Mucosa of stomach (tissue), 1 donor: ENCODE measurements around the gene PGLYRP1.

ENCODE experiments used
- H3K27me3 ChIP-seq: one replicate; pipeline ENCODE4 v1.7.0; 2013; ENCODE audit warnings: mild to moderate bottlenecking, low read length; ENCODE audit not compliant: control insufficient read depth, insufficient read depth
- H3K36me3 ChIP-seq: one replicate; pipeline ENCODE4 v1.7.0; 2013; ENCODE audit warnings: low read length; ENCODE audit not compliant: control insufficient read depth, insufficient read depth
- H3K4me1 ChIP-seq: one replicate; pipeline ENCODE4 v1.7.0; 2013; ENCODE audit warnings: mild to moderate bottlenecking, low read length; ENCODE audit not compliant: control insufficient read depth, insufficient read depth
- H3K4me3 ChIP-seq: one replicate; pipeline ENCODE4 v1.7.0; 2013; ENCODE audit warnings: low read length
- H3K9ac ChIP-seq: one replicate; pipeline ENCODE4 v1.7.0; 2013; ENCODE audit warnings: mild to moderate bottlenecking, low read length, moderate library complexity
- H3K9me3 ChIP-seq: one replicate; pipeline ENCODE4 v1.7.0; 2013; ENCODE audit warnings: mild to moderate bottlenecking, low read length, moderate library complexity; ENCODE audit not compliant: control insufficient read depth
- donor health status: Pancreatic carcinoma.

The PGLYRP1 gene, protein sequence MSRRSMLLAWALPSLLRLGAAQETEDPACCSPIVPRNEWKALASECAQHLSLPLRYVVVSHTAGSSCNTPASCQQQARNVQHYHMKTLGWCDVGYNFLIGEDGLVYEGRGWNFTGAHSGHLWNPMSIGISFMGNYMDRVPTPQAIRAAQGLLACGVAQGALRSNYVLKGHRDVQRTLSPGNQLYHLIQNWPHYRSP

GRCh38 chr19:46022431-46023310 lies at the start of gene PGLYRP1:
Gene PGLYRP1, minus strand, starts transcription at chr19:46023053. Its CDS starts 32 bp downstream, at chr19:46023021.
- Histone ChIP-seq H3K9ac (no peak within 1 kb of the TSS), H3K4me3 (no peak within 1 kb of the TSS), H3K4me1 (no peaks in the 10 kb centered on the region), H3K27me3 (peaks cover 23% of the 10 kb centered on the region), H3K36me3 (no peaks in the 10 kb centered on the region), H3K9me3 (no peaks in the 10 kb centered on the region)

DNA sequence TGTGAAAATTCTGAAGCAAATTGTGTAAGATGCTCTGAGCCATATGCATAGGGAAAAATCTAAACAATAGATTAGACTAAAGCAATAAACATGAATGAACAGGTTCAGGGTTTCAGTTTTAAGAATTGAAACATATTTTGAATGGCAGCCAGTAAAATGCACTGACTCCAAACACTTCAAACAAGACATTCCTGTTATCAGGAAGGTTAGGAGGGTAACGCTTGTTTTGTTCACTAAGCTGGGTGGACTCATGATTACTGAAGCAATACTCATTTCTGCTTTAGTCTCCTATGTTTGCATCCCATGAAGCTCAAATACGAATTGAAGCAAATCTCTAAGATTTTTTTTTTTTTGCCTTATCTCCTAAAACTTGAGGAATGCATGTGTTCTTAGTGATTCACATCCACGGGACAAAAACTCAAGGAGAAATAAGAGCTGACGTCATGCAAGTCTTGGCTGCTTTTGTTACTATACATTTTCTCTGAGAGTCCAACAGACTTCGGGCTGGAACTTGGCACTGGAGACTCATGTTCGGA lies 47.0 kb upstream of the PGLYRP1 start:
- H3K9me3 ChIP-seq = no peaks in the 10 kb centered on the region
- peaks cover 15% of the 10 kb centered on the region for H3K27me3 ChIP-seq
- no peak overlapping the region for H3K4me3 ChIP-seq
- H3K36me3 ChIP-seq = no peaks in the 10 kb centered on the region
- no peak overlapping the region for H3K9ac ChIP-seq
- no peaks in the 10 kb centered on the region for H3K4me1 ChIP-seq

- peaks cover 15% of the 10 kb centered on the region for H3K27me3 ChIP-seq
- H3K9ac ChIP-seq = no peak overlapping the region
- no peak overlapping the region for H3K4me3 ChIP-seq
- no peaks in the 10 kb centered on the region for H3K9me3 ChIP-seq
- H3K36me3 ChIP-seq = no peaks in the 10 kb centered on the region
- H3K4me1 ChIP-seq = no peaks in the 10 kb centered on the region
Measured at GRCh38 chr19:46068345-46069258, 45.7 kb upstream of the PGLYRP1 start.

DNA sequence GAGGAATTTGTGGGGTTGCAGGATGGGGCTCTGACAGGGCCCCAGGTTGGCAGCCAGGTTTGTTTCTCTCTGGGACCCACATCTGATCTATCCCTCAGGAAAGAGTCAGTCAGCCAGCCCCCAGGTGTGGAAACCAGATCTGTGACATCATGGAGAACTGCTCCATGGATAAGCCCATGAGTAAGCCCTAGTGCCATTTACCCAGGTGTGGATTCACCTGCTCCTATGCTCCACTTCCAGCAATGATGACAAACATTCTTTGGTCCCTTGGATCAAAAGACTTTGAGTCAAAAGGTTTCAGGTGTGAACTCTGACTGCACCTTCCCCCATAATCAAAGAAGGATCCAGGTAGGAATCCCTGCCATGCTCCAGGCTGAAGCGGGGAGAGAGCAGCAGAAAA lies 44.8 kb upstream of the PGLYRP1 start:
- H3K9me3 ChIP-seq = no peaks in the 10 kb centered on the region
- H3K27me3 ChIP-seq = peaks cover 15% of the 10 kb centered on the region
- no peak overlapping the region for H3K9ac ChIP-seq
- no peak overlapping the region for H3K4me3 ChIP-seq
- no peaks in the 10 kb centered on the region for H3K4me1 ChIP-seq
- H3K36me3 ChIP-seq = no peaks in the 10 kb centered on the region

DNA sequence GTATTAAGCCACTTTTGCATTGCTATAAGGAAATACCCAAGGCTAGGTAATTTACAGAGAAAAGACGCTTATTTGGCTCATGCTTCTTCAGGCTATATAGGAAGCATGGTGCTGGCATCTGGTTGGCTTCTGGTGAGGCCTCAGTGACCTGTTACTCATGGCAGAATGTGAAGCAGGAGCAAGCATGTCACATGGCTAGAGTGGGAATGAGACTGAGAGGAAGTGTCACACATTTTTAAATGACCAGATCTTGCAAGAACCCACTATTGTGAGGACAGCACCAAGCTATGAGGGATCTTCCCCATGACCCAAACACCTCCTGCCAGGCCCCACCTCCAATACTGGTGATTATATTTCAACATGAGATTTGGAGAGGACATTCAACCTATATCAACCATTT lies 43.6 kb upstream of the PGLYRP1 start:
- Histone ChIP-seq H3K27me3 (peaks cover 12% of the 10 kb centered on the region), H3K9me3 (no peaks in the 10 kb centered on the region), H3K4me1 (no peaks in the 10 kb centered on the region), H3K4me3 (no peak overlapping the region), H3K9ac (no peak overlapping the region), H3K36me3 (no peaks in the 10 kb centered on the region)

DNA sequence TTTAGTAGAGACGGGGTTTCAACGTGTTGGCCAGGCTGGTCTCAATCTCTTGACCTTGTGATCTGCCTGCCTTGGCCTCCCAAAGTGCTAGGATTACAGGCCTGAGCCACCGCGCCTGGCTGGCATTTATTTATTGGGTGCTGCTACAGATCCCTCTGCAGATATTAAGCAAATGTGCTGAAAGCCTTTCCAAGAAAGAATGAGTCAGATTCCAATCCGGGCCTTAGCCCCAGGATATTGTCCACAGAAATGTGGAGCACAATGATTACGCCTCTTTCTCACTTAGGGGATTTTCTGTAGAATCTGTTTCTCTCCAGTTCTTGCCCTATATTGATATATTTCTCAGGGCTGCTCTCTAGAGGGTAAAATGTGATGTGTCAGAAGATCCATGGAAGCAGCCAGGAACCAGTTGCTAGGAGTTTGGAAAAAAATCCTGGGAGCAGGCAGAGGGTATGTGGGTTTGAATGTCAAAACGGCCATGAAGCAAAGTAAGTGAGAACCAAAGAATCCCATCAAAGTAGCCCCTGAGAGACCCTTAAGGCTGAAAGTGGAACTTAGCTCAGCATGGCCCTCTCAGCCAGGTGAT lies 42.7 kb upstream of the PGLYRP1 start:
- H3K27me3 ChIP-seq = peaks cover 8% of the 10 kb centered on the region
- H3K36me3 ChIP-seq = no peaks in the 10 kb centered on the region
- no peak overlapping the region for H3K4me3 ChIP-seq
- H3K4me1 ChIP-seq = no peaks in the 10 kb centered on the region
- no peaks in the 10 kb centered on the region for H3K9me3 ChIP-seq
- no peak overlapping the region for H3K9ac ChIP-seq

DNA sequence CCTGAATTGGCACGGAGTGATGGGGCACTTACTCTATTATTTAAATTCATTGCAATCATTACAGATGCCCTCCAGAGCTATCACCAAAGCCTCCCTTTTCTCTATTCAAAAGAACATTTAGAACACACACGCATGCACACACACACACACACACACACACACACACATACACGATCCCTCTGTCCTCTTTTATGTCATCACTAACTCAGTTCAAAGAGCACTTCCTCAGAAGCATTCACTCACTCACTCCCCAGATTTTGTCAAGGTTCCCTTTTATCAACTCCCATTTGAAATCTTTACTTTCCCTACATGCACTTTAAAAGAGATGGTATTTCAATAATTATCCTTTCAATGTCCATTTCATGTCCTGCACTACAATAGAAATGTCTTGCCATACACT lies 40.3 kb upstream of the PGLYRP1 start:
- Histone ChIP-seq H3K36me3 (no peaks in the 10 kb centered on the region), H3K9ac (no peak overlapping the region), H3K4me1 (no peaks in the 10 kb centered on the region), H3K27me3 (peaks cover 16% of the 10 kb centered on the region), H3K9me3 (no peaks in the 10 kb centered on the region), H3K4me3 (no peak overlapping the region)

DNA sequence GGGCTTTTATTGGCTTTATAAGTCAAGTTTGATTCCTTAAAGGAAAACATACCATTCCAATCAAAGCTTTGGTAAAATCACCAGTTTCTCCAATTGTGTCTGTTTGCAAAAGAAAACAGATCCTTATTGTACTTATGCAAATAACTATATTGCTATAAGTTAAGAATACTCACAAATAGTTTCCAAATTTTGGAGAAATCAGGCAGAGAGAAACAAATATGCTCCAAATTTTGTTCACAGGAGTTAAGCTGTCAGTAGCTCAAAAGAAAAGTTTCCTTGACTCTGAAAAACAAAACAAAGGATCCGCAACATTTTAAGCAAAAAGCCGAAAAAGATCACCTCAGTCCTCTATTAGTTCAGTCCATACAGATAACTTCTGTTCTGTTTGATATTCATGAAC lies 37.2 kb upstream of the PGLYRP1 start:
- H3K36me3 ChIP-seq = no peaks in the 10 kb centered on the region
- H3K4me3 ChIP-seq = no peak overlapping the region
- peaks cover 14% of the 10 kb centered on the region for H3K27me3 ChIP-seq
- no peaks in the 10 kb centered on the region for H3K4me1 ChIP-seq
- no peak overlapping the region for H3K9ac ChIP-seq
- no peaks in the 10 kb centered on the region for H3K9me3 ChIP-seq

GRCh38 chr19:46058778-46059177 lies 35.9 kb upstream of the PGLYRP1 start:
- Histone ChIP-seq H3K27me3 (peaks cover 14% of the 10 kb centered on the region), H3K9me3 (no peaks in the 10 kb centered on the region)

GRCh38 chr19:46056536-46056935 lies 33.7 kb upstream of the PGLYRP1 start:
- no peak overlapping the region for H3K9ac ChIP-seq
- H3K4me1 ChIP-seq = no peaks in the 10 kb centered on the region
- no peak overlapping the region for H3K4me3 ChIP-seq
- H3K36me3 ChIP-seq = no peaks in the 10 kb centered on the region
- H3K9me3 ChIP-seq = no peaks in the 10 kb centered on the region
- peaks cover 14% of the 10 kb centered on the region for H3K27me3 ChIP-seq

More at GRCh38 chr19:46058778-46059177, 35.9 kb upstream of the PGLYRP1 start:
- no peaks in the 10 kb centered on the region for H3K36me3 ChIP-seq
- no peaks in the 10 kb centered on the region for H3K4me1 ChIP-seq
- H3K4me3 ChIP-seq = no peak overlapping the region
- no peak overlapping the region for H3K9ac ChIP-seq

GRCh38 chr19:46052896-46053295 lies 30.0 kb upstream of the PGLYRP1 start:
- Histone ChIP-seq H3K27me3 (peaks cover 17% of the 10 kb centered on the region), H3K4me1 (no peaks in the 10 kb centered on the region), H3K9me3 (no peaks in the 10 kb centered on the region), H3K36me3 (no peaks in the 10 kb centered on the region), H3K9ac (no peak overlapping the region), H3K4me3 (no peak overlapping the region)
